Raji (cell line): ENCODE results near the gene LRRC73.

Experiments used
- POLR2A ChIP-seq: IDR thresholded peaks from 2 replicates; pipeline ENCODE4 v1.6.1; 2011; ENCODE audit warnings: low read depth, low read length, control low read depth; ENCODE audit not compliant: insufficient read depth

The LRRC73 gene

GRCh38 chr6:43516697-43517504 is 6.8 kb upstream of the LRRC73 start, which contains the start of the genes POLR1C and YIPF3:
POLR1C (plus strand) TSS chr6:43517089; CDS start chr6:43517110, 21 bp downstream.
YIPF3 (minus strand) TSS chr6:43516926; CDS start chr6:43516807, 119 bp downstream.
- TF ChIP-seq POLR2A, result peak; percentile 98

- TF ChIP-seq POLR2A, result no peak
Measured at GRCh38 chr6:43516367-43516696, 6.2 kb upstream of the LRRC73 start.

GRCh38 chr6:43515808-43516207 is 5.7 kb upstream of the LRRC73 start:
- TF ChIP-seq POLR2A, result no peak

GRCh38 chr6:43511824-43512415 is 1.8 kb upstream of the LRRC73 start:
- no peak for TF ChIP-seq POLR2A

DNA sequence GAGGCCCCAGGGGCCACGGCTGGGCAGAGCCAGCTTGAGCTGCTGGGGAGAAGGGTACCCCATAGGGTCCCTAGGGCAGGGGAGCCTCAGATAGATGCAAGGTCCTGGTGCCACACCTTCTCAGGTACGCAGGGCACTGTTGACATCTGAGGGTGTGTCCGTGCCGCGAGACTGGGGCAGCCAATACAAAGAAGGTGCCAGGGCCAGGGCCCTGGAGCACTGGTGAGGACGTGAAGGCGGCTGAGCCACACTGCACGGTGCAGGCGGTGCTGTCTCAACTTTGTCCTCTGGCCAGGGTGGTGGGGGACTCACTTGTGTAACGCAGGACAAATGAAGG is 649 bp upstream of the LRRC73 start:
- TF ChIP-seq POLR2A, result no peak

DNA sequence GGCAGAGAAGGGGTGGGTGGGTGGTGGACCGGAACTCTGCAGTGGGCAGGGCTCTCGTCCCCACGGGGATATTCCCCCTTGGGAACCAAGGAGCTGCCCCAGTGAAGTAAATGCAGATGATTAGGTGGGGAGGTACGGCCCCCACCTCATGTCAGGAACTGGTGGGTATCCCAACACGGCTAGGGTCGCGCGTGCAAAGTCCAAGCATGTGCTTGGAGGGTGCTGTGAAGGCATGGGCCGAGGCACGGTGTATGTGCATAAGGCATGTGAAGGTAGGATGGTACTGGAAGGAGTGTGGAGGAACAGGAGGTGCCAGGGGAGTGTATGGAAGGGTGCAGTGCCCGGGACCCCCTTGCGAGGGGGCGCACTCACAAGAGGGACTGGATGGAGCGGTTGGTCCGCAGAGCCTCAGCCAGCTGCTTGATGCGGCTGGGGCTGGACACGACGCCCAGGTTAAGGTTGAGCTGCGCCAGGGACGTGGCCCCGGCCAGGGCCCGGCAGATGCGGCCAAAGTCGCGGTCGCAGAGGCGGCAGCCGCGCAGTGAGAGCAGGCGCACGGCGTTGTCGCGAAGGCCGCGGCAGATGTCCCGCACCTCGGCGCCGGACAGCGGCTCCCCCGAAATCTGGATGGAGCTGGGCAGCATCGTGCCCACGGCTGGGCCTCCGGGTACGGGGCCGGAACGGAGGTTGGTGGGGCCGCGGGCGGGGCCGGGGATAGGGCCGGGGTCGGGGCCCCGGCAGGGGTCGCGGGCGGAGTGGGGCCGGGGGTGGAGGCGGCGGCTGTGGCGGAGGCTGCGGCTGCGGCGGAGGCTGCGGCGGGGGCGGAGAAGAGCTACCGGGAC is 783 bp downstream of the LRRC73 start:
- no peak for TF ChIP-seq POLR2A

DNA sequence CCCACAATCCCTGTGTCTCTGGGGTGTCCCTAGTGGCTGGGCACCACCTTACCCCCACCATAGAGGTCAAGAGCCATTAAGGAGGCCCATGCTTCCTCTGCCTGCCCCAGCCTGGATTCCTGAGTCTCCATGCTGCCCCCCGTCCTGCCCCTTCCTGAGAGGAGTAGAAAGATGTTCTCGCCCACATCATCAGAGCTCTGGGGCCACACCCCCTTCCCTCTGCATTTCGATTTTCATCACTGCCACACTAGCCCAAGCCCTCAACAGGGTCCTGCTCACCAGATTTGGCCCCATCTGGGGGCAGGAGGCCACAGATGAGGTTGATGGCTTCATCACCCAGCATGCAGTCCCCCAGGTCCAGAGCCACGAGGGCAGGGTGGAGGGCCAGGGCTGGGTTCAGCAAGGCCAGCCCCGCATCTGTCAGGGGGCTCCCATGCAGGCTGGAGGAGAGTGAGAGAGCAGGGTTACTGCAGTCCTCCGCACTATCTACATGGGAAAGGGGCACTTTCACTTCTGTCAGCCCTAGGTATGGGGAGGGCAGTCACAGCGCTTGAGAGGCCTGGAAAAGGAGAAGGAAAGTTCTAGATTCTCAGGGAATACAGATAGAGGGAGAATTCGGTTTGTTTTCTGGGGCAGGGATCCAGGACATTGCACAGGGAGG is 1.5 kb downstream of the LRRC73 start:
- no peak for TF ChIP-seq POLR2A

DNA sequence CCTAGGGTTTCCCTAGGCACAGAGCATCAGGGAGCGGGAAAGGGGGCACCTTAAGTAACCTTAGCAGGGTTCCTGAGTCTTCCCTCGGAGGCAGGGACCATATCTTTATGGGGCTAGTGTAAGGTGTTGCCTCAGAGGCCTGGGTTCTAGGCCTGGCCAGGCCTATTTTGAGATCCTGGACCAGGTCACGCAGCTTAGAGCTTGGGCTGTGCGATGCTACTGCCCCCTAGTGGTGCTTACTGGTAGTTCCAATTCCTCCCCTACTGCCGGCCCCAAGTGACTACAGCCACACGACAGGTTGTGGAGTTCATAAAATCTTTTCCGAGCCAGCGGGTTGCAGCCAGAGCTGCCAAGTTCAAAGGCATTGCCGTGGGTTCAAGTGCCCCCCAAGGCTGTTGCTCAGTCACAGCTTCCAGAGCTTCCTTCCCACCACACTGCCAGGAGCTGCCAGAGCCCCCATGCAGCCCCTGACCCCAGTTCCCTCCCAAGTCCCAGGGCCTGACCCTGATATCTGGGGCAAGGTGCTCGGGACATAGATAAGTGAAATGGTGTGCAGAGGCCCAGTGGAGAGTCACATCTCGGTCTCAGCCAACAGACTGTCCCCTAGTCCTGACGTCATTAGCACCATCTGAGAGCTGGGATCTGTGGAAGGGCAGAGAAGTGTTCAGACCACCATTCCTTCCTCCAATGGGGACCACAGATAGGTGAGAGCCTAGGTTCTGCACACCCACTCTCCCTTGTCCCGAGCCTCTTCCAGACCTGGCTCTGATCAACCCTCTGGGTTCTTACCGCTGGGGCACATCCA is 3.3 kb downstream of the LRRC73 start:
- no peak for TF ChIP-seq POLR2A

DNA sequence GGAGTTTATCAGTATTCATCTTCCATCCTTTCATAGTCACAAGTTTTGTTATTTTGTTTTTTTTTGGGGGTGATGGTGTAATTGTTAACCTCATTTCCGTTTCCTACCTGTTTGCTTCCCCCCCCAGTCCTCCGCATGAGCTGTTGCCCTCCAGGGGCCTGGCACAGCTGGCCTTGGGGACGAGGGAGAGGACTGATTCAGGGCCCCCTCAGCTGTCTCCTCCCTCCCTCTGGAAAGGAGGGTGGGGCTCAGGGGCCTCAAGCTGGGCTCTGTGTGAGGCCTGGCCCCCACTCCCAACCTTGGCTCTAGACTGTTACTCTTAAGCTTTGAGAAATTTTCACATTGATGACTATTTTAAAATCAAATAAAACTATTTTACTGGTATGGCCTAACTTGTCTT is 4.0 kb downstream of the LRRC73 start:
- no peak for TF ChIP-seq POLR2A

DNA sequence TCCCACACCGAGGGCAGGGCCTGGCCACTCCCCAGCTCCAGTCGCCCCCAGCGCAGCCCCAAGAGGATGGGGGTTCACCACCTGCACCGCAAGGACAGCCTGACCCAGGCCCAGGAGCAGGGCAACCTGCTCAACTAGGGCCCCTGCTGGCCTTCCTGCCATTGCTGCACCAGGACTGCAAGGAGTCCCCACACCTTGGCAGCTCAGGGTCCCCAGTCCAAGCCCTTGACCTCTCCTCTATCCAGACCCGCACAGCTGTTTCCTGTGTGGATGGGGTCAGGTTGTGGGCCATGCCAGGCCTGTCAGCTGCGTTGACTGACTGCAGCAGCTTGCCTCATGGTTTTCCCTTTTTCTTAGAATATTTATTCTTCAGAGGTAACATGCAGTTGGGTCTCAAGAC is 4.4 kb downstream of the LRRC73 start:
- no peak for TF ChIP-seq POLR2A

DNA sequence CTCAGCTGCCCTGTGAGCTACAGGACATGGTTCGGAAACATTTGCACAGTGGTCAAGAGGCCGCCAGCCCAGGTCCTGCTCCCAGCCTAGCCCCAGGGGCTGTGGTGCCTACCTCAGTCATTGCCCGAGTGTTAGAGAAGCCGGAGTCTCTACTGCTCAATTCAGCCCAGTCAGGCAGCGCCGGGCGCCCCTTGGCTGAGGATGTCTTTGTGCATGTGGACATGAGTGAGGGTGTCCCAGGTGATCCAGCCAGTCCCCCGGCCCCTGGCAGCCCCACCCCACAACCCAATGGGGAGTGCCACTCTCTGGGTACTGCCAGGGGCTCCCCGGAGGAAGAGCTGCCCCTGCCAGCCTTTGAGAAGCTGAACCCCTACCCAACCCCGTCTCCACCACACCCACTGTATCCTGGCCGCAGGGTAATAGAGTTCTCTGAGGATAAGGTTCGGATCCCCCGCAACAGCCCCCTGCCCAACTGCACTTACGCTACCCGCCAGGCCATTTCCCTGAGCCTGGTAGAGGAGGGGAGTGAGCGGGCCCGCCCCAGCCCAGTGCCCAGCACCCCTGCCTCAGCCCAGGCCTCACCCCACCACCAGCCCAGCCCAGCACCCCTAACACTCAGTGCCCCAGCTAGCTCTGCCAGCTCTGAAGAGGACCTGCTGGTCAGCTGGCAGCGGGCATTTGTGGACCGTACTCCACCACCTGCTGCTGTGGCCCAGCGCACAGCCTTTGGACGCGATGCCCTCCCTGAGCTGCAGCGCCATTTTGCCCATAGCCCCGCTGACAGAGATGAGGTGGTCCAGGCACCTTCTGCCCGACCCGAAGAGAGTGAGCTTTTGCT is 5.2 kb downstream of the LRRC73 start:
- no peak for TF ChIP-seq POLR2A

DNA sequence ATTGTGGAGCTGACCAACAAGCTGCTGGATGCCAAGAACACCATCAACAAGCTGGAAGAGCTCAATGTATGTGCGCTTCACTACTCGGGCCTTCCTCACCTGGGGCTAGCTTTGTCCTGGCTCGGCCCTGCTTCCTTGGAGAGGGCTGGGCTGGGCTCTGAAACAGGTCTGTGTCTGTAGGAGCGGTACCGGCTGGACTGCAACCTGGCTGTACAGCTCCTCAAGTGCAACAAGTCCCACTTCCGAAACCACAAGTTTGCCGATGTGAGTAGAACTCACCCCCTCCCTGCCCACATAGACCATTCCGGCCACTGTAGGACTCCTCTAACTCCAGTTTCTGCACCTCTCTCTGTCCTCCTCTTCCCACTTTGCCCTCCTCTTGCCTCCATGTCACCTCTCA is 6.7 kb downstream of the LRRC73 start:
- TF ChIP-seq POLR2A, result no peak

GRCh38 chr6:43502666-43503065 is 7.5 kb downstream of the LRRC73 start:
- no peak for TF ChIP-seq POLR2A

DNA sequence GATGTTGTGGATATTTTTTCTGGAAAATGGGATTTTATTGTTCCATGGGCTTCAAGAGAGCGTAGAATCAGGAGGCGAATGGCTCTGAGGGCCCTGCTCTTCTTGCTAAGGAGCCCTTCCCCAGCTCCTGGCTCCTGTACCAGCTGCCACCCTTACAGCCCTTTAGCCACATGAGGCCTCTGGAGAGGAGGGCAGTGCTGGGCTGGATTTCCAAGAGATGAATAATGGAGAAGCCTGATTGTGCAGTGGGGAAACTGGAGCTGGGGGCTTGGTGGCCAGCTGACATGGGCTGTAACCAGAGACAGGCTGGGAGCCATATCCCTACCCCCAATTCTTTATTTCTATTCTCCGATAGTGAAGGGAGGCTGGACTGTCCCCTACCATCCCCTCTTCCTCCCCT is 9.2 kb downstream of the LRRC73 start:
- no peak for TF ChIP-seq POLR2A
